Measurements from ENCODE around the gene NOL4L. TPM values are rescaled to one million over a fixed set of nuclear protein-coding genes. Genes with fewer than 3 reads are reported as not detected.

The NOL4L gene
- polyA plus RNA-seq, 1 donor (not counting 4 experiments of a cell fraction or from before 2014, with no cell fraction given) = 1.0 TPM

GRCh38 chr20:32456869-32457478 lies 128.2 kb downstream of the NOL4L start:
- no peaks in the 10 kb centered on the region for H3K79me2 ChIP-seq (ENCODE audit: control insufficient read depth, insufficient read depth, low read length)
- H3K36me3 ChIP-seq (ENCODE audit: control insufficient read depth in 2 of 2, extremely low read depth in 1 of 2, insufficient read depth in 2 of 2, low read length in 2 of 2) = peaks cover 0 to 2% of the 10 kb centered on the region in 2 experiments
- no peaks in the 10 kb centered on the region for H3K27me3 ChIP-seq (ENCODE audit: control insufficient read depth, extremely low read depth, insufficient read depth, low read length)
- H2AFZ ChIP-seq (ENCODE audit: control insufficient read depth, low read length) = peak overlapping the region; percentile 15
- no peaks in the 10 kb centered on the region for H3K9me3 ChIP-seq (ENCODE audit: control insufficient read depth, low read depth, low read length)
- no peak for FAIRE-seq
- no peaks in the 10 kb centered on the region for H4K20me1 ChIP-seq (ENCODE audit: control insufficient read depth, extremely low read depth, insufficient read depth, low read length)
- dilution Hi-C loops (cut with MboI; ENCODE audit: extremely low pct_ligation_motif_present, low sequenced_read_pairs) = no loop called here
- H3K9ac ChIP-seq (ENCODE audit: control insufficient read depth, extremely low read depth, insufficient read depth, low read length) = no peak overlapping the region
- peak overlapping the region; percentile 45 for H3K4me2 ChIP-seq (ENCODE audit: control insufficient read depth, extremely low read depth, insufficient read depth, low read depth, low read length)
- H3K27ac ChIP-seq (ENCODE audit: control insufficient read depth, insufficient read depth, low read length) = no peak overlapping the region
- no peak for TF ChIP-seq EZH2 (IDR thresholded peaks at IDR 0.05; ENCODE audit: low read length)
- TF ChIP-seq CTCF (optimal IDR thresholded peaks at IDR 0.05 in 1 of 3, IDR thresholded peaks at IDR 0.05 in 1 of 3, conservative IDR thresholded peaks at IDR 0.05 in 1 of 3; ENCODE audit: extremely low read depth in 1 of 3, insufficient read depth in 2 of 3, low read length in 3 of 3) = peak; percentile 41 to 80 (median 74)
- no peaks in the 10 kb centered on the region for H3K9me1 ChIP-seq (ENCODE audit: control insufficient read depth, extremely low read depth, insufficient read depth, low read length)
- H3K4me3 ChIP-seq (ENCODE audit: control insufficient read depth in 2 of 3, extremely low read depth in 1 of 3, insufficient read depth in 2 of 3, low read depth in 1 of 3, low read length in 3 of 3) = peak overlapping the region in 2 of 3 experiments; percentile 18 to 26
- no peaks in the 10 kb centered on the region for H3K4me1 ChIP-seq (ENCODE audit: control insufficient read depth, extremely low read depth, insufficient read depth, low read length)
- no peak for DNase-seq (ENCODE audit: low read depth, low spot score)

GRCh38 chr20:32455901-32456701 lies 129.0 kb downstream of the NOL4L start:
- no peak overlapping the region for H3K9ac ChIP-seq (ENCODE audit: control insufficient read depth, extremely low read depth, insufficient read depth, low read length)
- dilution Hi-C loops (cut with MboI; ENCODE audit: extremely low pct_ligation_motif_present, low sequenced_read_pairs) = no loop called here
- H3K9me3 ChIP-seq (ENCODE audit: control insufficient read depth, low read depth, low read length) = no peaks in the 10 kb centered on the region
- no peaks in the 10 kb centered on the region for H4K20me1 ChIP-seq (ENCODE audit: control insufficient read depth, extremely low read depth, insufficient read depth, low read length)
- TF ChIP-seq CTCF (optimal IDR thresholded peaks at IDR 0.05 in 1 of 3, IDR thresholded peaks at IDR 0.05 in 1 of 3, conservative IDR thresholded peaks at IDR 0.05 in 1 of 3; ENCODE audit: extremely low read depth in 1 of 3, insufficient read depth in 2 of 3, low read length in 3 of 3) (no peak), EZH2 (IDR thresholded peaks at IDR 0.05; ENCODE audit: low read length) (no peak)
- no peaks in the 10 kb centered on the region for H3K9me1 ChIP-seq (ENCODE audit: control insufficient read depth, extremely low read depth, insufficient read depth, low read length)
- no peak overlapping the region for H3K4me2 ChIP-seq (ENCODE audit: control insufficient read depth, extremely low read depth, insufficient read depth, low read depth, low read length)
- DNase-seq (ENCODE audit: low read depth, low spot score) (no peak), FAIRE-seq (no peak)
- H3K36me3 ChIP-seq (ENCODE audit: control insufficient read depth in 2 of 2, extremely low read depth in 1 of 2, insufficient read depth in 2 of 2, low read length in 2 of 2) = peaks cover 0 to 2% of the 10 kb centered on the region in 2 experiments
- H2AFZ ChIP-seq (ENCODE audit: control insufficient read depth, low read length) = no peak overlapping the region
- H3K79me2 ChIP-seq (ENCODE audit: control insufficient read depth, insufficient read depth, low read length) = no peaks in the 10 kb centered on the region
- no peak overlapping the region for H3K4me3 ChIP-seq (ENCODE audit: control insufficient read depth in 2 of 3, extremely low read depth in 1 of 3, insufficient read depth in 2 of 3, low read depth in 1 of 3, low read length in 3 of 3)
- H3K4me1 ChIP-seq (ENCODE audit: control insufficient read depth, extremely low read depth, insufficient read depth, low read length) = no peaks in the 10 kb centered on the region
- no peaks in the 10 kb centered on the region for H3K27me3 ChIP-seq (ENCODE audit: control insufficient read depth, extremely low read depth, insufficient read depth, low read length)
- H3K27ac ChIP-seq (ENCODE audit: control insufficient read depth, insufficient read depth, low read length) = no peak overlapping the region

All from keratinocyte (primary cell).